Measurements from ENCODE around the gene DCLK2.

DCLK2 gene

DNA sequence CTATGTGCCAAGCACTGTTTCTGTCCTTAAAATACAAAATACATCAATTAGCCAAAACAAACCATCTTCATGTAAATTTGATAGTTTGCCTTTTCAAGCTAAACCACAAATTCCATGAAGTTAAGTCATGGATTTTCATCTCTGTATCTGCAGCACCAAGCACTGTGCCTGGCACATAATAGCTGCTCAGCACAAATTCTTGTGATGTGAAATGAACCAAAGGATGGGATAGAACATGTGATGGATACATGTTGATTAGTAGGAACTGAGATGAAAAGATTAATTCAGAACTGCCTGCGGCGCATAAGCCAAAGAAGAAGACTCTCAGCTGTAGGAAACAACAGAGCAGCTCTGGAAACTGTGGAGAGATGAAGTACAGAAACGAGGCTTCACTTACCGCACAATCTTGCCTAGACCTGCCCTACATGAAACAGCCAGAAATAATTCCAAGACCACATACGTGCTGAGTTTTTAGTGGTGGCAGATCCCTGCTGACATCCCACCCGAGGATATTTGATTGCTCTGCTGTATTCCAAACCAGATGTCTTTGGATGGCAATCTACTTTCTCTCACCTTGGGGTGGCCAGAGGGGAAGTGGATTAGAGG lies 40.9 kb upstream of the DCLK2 start:
- Histone ChIP-seq H3K9ac (no peak overlapping the region), H3K27me3 (ENCODE audit: insufficient read depth, low read depth) (no peaks in the 10 kb centered on the region), H3K27ac (no peak overlapping the region), H3K4me1 (ENCODE audit: low read depth, poor library complexity, severe bottlenecking) (no peaks in the 10 kb centered on the region), H3K4me3 (IDR thresholded peaks at IDR 0.05; ENCODE audit: insufficient read depth, low read depth, low read length) (no peak overlapping the region), H3K36me3 (ENCODE audit: insufficient read depth) (no peaks in the 10 kb centered on the region), H3K4me2 (no peak overlapping the region), H2AFZ (ENCODE audit: low read depth) (no peak overlapping the region), H3K79me2 (ENCODE audit: insufficient read depth, low read depth) (no peaks in the 10 kb centered on the region), H4K20me1 (ENCODE audit: insufficient read depth) (no peaks in the 10 kb centered on the region)
- no peak for TF ChIP-seq CTCF (conservative IDR thresholded peaks at IDR 0.05; ENCODE audit: low read depth, low read length)

GRCh38 chr4:150038335-150039076 lies 39.7 kb upstream of the DCLK2 start:
- no peak overlapping the region for H3K27ac ChIP-seq
- no peaks in the 10 kb centered on the region for H3K36me3 ChIP-seq (ENCODE audit: insufficient read depth)
- no peaks in the 10 kb centered on the region for H3K79me2 ChIP-seq (ENCODE audit: insufficient read depth, low read depth)
- H3K27me3 ChIP-seq (ENCODE audit: insufficient read depth, low read depth), result no peaks in the 10 kb centered on the region
- no peak overlapping the region for H3K4me3 ChIP-seq (IDR thresholded peaks at IDR 0.05; ENCODE audit: insufficient read depth, low read depth, low read length)
- H3K9ac ChIP-seq, result no peak overlapping the region
- H3K4me2 ChIP-seq, result no peak overlapping the region
- H3K4me1 ChIP-seq (ENCODE audit: low read depth, poor library complexity, severe bottlenecking), result no peaks in the 10 kb centered on the region
- no peak for TF ChIP-seq CTCF (conservative IDR thresholded peaks at IDR 0.05; ENCODE audit: low read depth, low read length)
- H2AFZ ChIP-seq (ENCODE audit: low read depth), result no peak overlapping the region
- H4K20me1 ChIP-seq (ENCODE audit: insufficient read depth), result no peaks in the 10 kb centered on the region

DNA sequence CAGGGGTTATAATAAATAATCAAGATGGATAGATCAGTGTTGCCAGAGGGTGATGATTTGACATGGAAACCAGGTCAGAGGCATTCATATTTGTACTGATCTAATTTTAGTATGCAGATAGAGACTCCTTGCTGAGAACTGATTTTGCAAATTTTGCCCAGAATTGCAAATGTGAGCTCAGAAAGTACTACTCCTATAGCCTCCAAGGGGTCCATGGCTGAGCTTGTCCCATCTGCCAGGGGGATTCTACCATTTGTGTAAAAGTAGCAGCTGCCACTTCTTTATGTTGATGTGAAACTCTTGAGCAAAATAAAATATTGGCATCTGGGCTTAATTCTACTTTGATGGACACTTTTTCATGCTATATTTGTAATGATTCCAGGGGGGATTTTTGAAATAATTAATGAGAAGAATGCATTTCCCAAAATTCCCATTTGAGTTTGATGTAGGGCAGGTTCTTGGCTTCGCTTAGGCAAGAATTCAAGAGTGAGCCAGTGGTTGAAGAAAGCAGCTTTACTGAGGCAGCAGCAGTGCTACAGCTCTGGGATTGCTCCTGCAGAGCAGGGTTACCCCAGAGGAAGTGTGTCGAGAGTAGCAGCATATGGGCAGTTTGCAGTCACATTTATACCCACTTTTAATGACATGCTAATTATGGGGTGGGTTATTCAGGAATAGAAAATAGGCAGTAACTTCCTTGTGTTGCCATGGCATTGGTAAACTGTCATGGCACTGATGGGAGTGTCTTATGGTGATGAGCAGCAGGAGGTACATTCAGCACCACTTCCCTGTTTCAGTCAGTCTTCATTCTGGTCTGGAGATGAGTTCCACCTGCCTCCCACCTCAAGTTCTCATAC lies 38.7 kb upstream of the DCLK2 start:
- H3K79me2 ChIP-seq (ENCODE audit: insufficient read depth, low read depth), result no peaks in the 10 kb centered on the region
- H3K36me3 ChIP-seq (ENCODE audit: insufficient read depth), result no peaks in the 10 kb centered on the region
- no peak overlapping the region for H3K9ac ChIP-seq
- H3K27ac ChIP-seq, result no peak overlapping the region
- no peak overlapping the region for H3K4me3 ChIP-seq (IDR thresholded peaks at IDR 0.05; ENCODE audit: insufficient read depth, low read depth, low read length)
- no peak overlapping the region for H2AFZ ChIP-seq (ENCODE audit: low read depth)
- no peaks in the 10 kb centered on the region for H3K27me3 ChIP-seq (ENCODE audit: insufficient read depth, low read depth)
- H4K20me1 ChIP-seq (ENCODE audit: insufficient read depth), result no peaks in the 10 kb centered on the region
- no peaks in the 10 kb centered on the region for H3K4me1 ChIP-seq (ENCODE audit: low read depth, poor library complexity, severe bottlenecking)
- TF ChIP-seq CTCF (conservative IDR thresholded peaks at IDR 0.05; ENCODE audit: low read depth, low read length), result no peak
- H3K4me2 ChIP-seq, result no peak overlapping the region

DNA sequence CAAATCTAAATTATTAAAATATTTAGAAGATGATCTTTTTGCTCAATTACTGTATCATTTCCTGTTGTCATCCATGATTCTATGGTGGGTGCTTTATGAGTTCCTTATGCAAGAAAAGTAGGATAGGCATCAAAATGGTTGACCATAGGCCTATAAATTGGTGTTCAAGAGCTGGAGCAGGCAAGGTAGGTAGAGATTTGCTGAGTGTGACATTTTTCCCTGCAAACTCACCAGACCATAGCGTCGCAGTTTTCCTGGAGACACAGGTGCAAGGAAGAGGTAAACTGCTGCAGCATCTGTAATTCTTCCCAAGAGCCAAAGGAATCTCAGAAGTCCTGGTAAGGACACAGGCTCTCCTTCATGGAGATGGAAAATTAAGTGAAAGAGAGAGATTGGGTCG lies 33.7 kb upstream of the DCLK2 start:
- Histone ChIP-seq H3K27ac (no peak overlapping the region), H3K9ac (no peak overlapping the region), H3K4me1 (ENCODE audit: low read depth, poor library complexity, severe bottlenecking) (no peaks in the 10 kb centered on the region), H3K27me3 (ENCODE audit: insufficient read depth, low read depth) (no peaks in the 10 kb centered on the region), H4K20me1 (ENCODE audit: insufficient read depth) (no peaks in the 10 kb centered on the region), H3K36me3 (ENCODE audit: insufficient read depth) (no peaks in the 10 kb centered on the region), H3K4me3 (IDR thresholded peaks at IDR 0.05; ENCODE audit: insufficient read depth, low read depth, low read length) (no peak overlapping the region), H3K4me2 (no peak overlapping the region), H2AFZ (ENCODE audit: low read depth) (no peak overlapping the region), H3K79me2 (ENCODE audit: insufficient read depth, low read depth) (no peaks in the 10 kb centered on the region)
- no peak for TF ChIP-seq CTCF (conservative IDR thresholded peaks at IDR 0.05; ENCODE audit: low read depth, low read length)
